ENCODE results near the gene PLEK2. TPM values are rescaled to one million over a fixed set of nuclear protein-coding genes. Genes with fewer than 3 reads are reported as not detected.

PLEK2 gene
- total RNA-seq, 1 donor from 2014 or later, result not detected

- H3K9me3 Mint-ChIP-seq, result no peaks in the 10 kb centered on the region
- H3K4me1 Mint-ChIP-seq, result no peaks in the 10 kb centered on the region
- peaks cover 3% of the 10 kb centered on the region for H3K27me3 Mint-ChIP-seq (ENCODE audit: low read depth)
- TF ChIP-seq CTCF (conservative IDR thresholded peaks at IDR 0.05), result no peak
- no peak overlapping the region for H3K4me3 Mint-ChIP-seq
- no peaks in the 10 kb centered on the region for H3K36me3 Mint-ChIP-seq (ENCODE audit: low read depth)
- H3K27ac Mint-ChIP-seq (ENCODE audit: unreplicated experiment), result no peak overlapping the region
- no peak for DNase-seq (ENCODE audit: low read depth, low spot score)
Measured at GRCh38 chr14:67436006-67436866, 24.3 kb upstream of the PLEK2 start.

- no peaks in the 10 kb centered on the region for H3K36me3 Mint-ChIP-seq (ENCODE audit: low read depth)
Measured at GRCh38 chr14:67435603-67436002, 23.6 kb upstream of the PLEK2 start.

GRCh38 chr14:67432050-67432564 lies 20.1 kb upstream of the PLEK2 start:
- Mint-ChIP-seq H3K27ac (ENCODE audit: unreplicated experiment) (no peak overlapping the region), H3K9me3 (no peaks in the 10 kb centered on the region), H3K36me3 (ENCODE audit: low read depth) (no peaks in the 10 kb centered on the region), H3K4me1 (peaks cover 4% of the 10 kb centered on the region), H3K27me3 (ENCODE audit: low read depth) (peaks cover 1% of the 10 kb centered on the region), H3K4me3 (no peak overlapping the region)
- no peak for TF ChIP-seq CTCF (conservative IDR thresholded peaks at IDR 0.05)
- no peak for DNase-seq (ENCODE audit: low read depth, low spot score)

More at GRCh38 chr14:67435603-67436002, 23.6 kb upstream of the PLEK2 start:
- Mint-ChIP-seq H3K27me3 (ENCODE audit: low read depth) (peaks cover 3% of the 10 kb centered on the region), H3K27ac (ENCODE audit: unreplicated experiment) (no peak overlapping the region), H3K4me3 (no peak overlapping the region), H3K9me3 (no peaks in the 10 kb centered on the region), H3K4me1 (no peaks in the 10 kb centered on the region)
- no peak for TF ChIP-seq CTCF (conservative IDR thresholded peaks at IDR 0.05)
- DNase-seq (ENCODE audit: low read depth, low spot score), result no peak

- no peak for TF ChIP-seq CTCF (conservative IDR thresholded peaks at IDR 0.05)
- peaks cover 15% of the 10 kb centered on the region for H3K4me1 Mint-ChIP-seq
- no peak overlapping the region for H3K27ac Mint-ChIP-seq (ENCODE audit: unreplicated experiment)
- H3K4me3 Mint-ChIP-seq, result no peak overlapping the region
- no peaks in the 10 kb centered on the region for H3K9me3 Mint-ChIP-seq
- no peak for DNase-seq (ENCODE audit: low read depth, low spot score)
- H3K27me3 Mint-ChIP-seq (ENCODE audit: low read depth), result no peaks in the 10 kb centered on the region
- no peaks in the 10 kb centered on the region for H3K36me3 Mint-ChIP-seq (ENCODE audit: low read depth)
Measured at GRCh38 chr14:67429510-67430205, 17.7 kb upstream of the PLEK2 start.

GRCh38 chr14:67428501-67429031 lies 16.6 kb upstream of the PLEK2 start:
- no peak for TF ChIP-seq CTCF (conservative IDR thresholded peaks at IDR 0.05)
- H3K27ac Mint-ChIP-seq (ENCODE audit: unreplicated experiment), result no peak overlapping the region
- no peaks in the 10 kb centered on the region for H3K36me3 Mint-ChIP-seq (ENCODE audit: low read depth)
- H3K4me3 Mint-ChIP-seq, result no peak overlapping the region
- H3K4me1 Mint-ChIP-seq, result peaks cover 15% of the 10 kb centered on the region
- H3K9me3 Mint-ChIP-seq, result no peaks in the 10 kb centered on the region
- no peak for DNase-seq (ENCODE audit: low read depth, low spot score)
- H3K27me3 Mint-ChIP-seq (ENCODE audit: low read depth), result no peaks in the 10 kb centered on the region

All from neural crest cell (in vitro differentiated cells).